ENCODE measurements around the gene IL1F10. TPM values are rescaled to one million over a fixed set of nuclear protein-coding genes. Genes with fewer than 3 reads are reported as not detected.

IL1F10 gene
- total and polyA plus RNA-seq, 4 donors = not detected

- TF ChIP-seq REST (IDR thresholded peaks at IDR 0.05) (no peak), JUND (IDR thresholded peaks at IDR 0.05) (no peak), RXRA (IDR thresholded peaks at IDR 0.05) (no peak), HNF4A (conservative IDR thresholded peaks at IDR 0.05) (no peak)
These were observed 5.6 kb downstream of the IL1F10 start (continued) for GRCh38 chr2:113073325-113073834.

- no peaks in the 10 kb centered on the region for H3K27me3 ChIP-seq (ENCODE audit: control insufficient read depth in 4 of 4, insufficient read depth in 4 of 4, low read length in 3 of 4)
- 80% methylated on average over 5 of the region's 5 CpGs for WGBS
- TF ChIP-seq GABPA (IDR thresholded peaks at IDR 0.05 in 1 of 2, conservative IDR thresholded peaks at IDR 0.05 in 1 of 2) = no peak
- no peak for TF ChIP-seq HNF4G (IDR thresholded peaks at IDR 0.05)
- no peak for TF ChIP-seq ATF3 (IDR thresholded peaks at IDR 0.05)
- no peak for TF ChIP-seq CTCF (IDR thresholded peaks at IDR 0.05; ENCODE audit: low read depth, low read length, missing input control)
- no peak for TF ChIP-seq TAF1 (conservative IDR thresholded peaks at IDR 0.05)
- no peak for TF ChIP-seq RAD21 (IDR thresholded peaks at IDR 0.05)
- TF ChIP-seq FOXA2 (IDR thresholded peaks at IDR 0.05) = no peak
- TF ChIP-seq MAX (IDR thresholded peaks at IDR 0.05) = no peak
- no peak for TF ChIP-seq SP1 (IDR thresholded peaks at IDR 0.05)
- no peak for TF ChIP-seq EGR1 (IDR thresholded peaks at IDR 0.05; ENCODE audit: low read depth in 2 of 2)
- no peak for TF ChIP-seq ZBTB33 (IDR thresholded peaks at IDR 0.05)
- no peak for TF ChIP-seq FOXA1 (IDR thresholded peaks at IDR 0.05)
- no peak for TF ChIP-seq NR2F2 (IDR thresholded peaks at IDR 0.05)
- no peak for TF ChIP-seq REST (IDR thresholded peaks at IDR 0.05)
- no peak for TF ChIP-seq YY1 (IDR thresholded peaks at IDR 0.05)
- H3K9ac ChIP-seq (ENCODE audit: low read depth in 1 of 2, low read length in 2 of 2) = no peak overlapping the region
- no peak overlapping the region for H3K4me3 ChIP-seq (ENCODE audit: low read depth in 1 of 3, low read length in 3 of 3)
- H3K36me3 ChIP-seq (ENCODE audit: control insufficient read depth in 4 of 4, insufficient read depth in 3 of 4, low read depth in 1 of 4, low read length in 3 of 4) = no peaks in the 10 kb centered on the region
- no peak overlapping the region for H3K27ac ChIP-seq (ENCODE audit: low read depth in 1 of 2, low read length in 2 of 2)
- no peaks in the 10 kb centered on the region for H3K9me3 ChIP-seq (ENCODE audit: control insufficient read depth in 4 of 4, low read length in 3 of 4)
- DNase-seq (ENCODE audit: low spot score) = no peak
- H3K4me1 ChIP-seq (ENCODE audit: control insufficient read depth in 4 of 4, insufficient read depth in 4 of 4, low read length in 3 of 4) = peaks cover 2 to 20% (median 8%) of the 10 kb centered on the region in 4 donors
These were observed 7.3 kb downstream of the IL1F10 start for GRCh38 chr2:113075030-113075429.

Measured in liver (tissue), 9 donors.